Spleen (tissue), 7 donors: Measurements from ENCODE around the gene NOXO1.
A peak's percentile ranks its signal among the peaks of the same experiment; 100 is the strongest.

Experiments
- CTCF ChIP-seq, 11 experiments: fragments of 200-600 bp in 7 of 11; fragments of 450-650 bp in 4 of 11; sonication (generic) in 4 of 11; IDR thresholded peaks in 8 of 11; conservative IDR thresholded peaks in 3 of 11; 1 replicate in 7 of 11; 2 replicates in 4 of 11; pipeline versions ENCODE4 v1.4.0 to v1.8.0; 2016 to 2021; ENCODE audit warnings: antibody characterized with exemption in 11 of 11, inconsistent platforms in 4 of 11, mild to moderate bottlenecking in 1 of 11
- POLR2A ChIP-seq, 3 donors: fragments of 450-650 bp; IDR thresholded peaks; one replicate each; pipeline ENCODE4 v1.5.1; 2017; ENCODE audit warnings: antibody characterized with exemption in 3 of 3, mild to moderate bottlenecking in 1 of 3
- POLR2AphosphoS5 ChIP-seq, 3 donors: sonication (generic); formaldehyde crosslinking; IDR thresholded peaks; one replicate each; pipeline ENCODE4 v1.5.1; 2017; ENCODE audit warnings: antibody characterized with exemption in 3 of 3
- donor health status: DM: no; HTN: no; CAD: no; lungs with moderate emphysema.
- donor health status: DM: no; HTN: no; CAD: no.
- donor health status: DM: no; HTN: no; CAD: no.

- TF ChIP-seq CTCF (IDR thresholded peaks at IDR 0.05 in 8 of 11, conservative IDR thresholded peaks at IDR 0.05 in 3 of 11), result no peak
- TF ChIP-seq POLR2AphosphoS5 (IDR thresholded peaks at IDR 0.05), result peak in 1 of 3 donors; percentile 19
- no peak for TF ChIP-seq POLR2A (IDR thresholded peaks at IDR 0.05)
Measured at GRCh38 chr16:2027024-2028010, 46.0 kb upstream of the NOXO1 start.
